ENCODE data around the gene HMGCL. TPM values are rescaled to one million over a fixed set of nuclear protein-coding genes. Genes with fewer than 3 reads are reported as not detected.

The HMGCL gene
- total and polyA plus RNA-seq, 2 of the 13 experiments (the other 11 are each of a cell fraction or from before 2014, with no cell fraction given): 21.3 to 41.4 TPM

GRCh38 chr1:23777979-23778814 is 47.0 kb downstream of the HMGCL start, which contains the start of gene PITHD1 (continued):
- TF ChIP-seq, protein P1, sequence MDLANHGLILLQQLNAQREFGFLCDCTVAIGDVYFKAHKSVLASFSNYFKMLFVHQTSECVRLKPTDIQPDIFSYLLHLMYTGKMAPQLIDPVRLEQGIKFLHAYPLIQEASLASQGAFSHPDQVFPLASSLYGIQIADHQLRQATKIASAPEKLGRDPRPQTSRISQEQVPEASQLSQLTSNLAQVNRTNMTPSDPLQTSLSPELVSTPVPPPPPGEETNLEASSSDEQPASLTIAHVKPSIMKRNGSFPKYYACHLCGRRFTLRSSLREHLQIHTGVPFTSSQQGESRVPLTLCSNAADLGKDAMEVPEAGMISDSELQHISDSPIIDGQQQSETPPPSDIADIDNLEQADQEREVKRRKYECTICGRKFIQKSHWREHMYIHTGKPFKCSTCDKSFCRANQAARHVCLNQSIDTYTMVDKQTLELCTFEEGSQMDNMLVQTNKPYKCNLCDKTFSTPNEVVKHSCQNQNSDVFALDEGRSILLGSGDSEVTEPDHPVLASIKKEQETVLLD (CRISPR knock-in tag; IDR thresholded peaks at IDR 0.05; ENCODE audit: low read depth): 0 out of 2 replicates have a peak, but pooled peaks have one; percentile 58
- TF ChIP-seq DMAP1 (CRISPR knock-in tag; IDR thresholded peaks at IDR 0.05) (peak; percentile 89; the same call in 1 of the 2 replicates), ZNF547 (CRISPR knock-in tag; IDR thresholded peaks at IDR 0.05) (0 out of 2 replicates have a peak, but pooled peaks have one; percentile 54), HNF1B (CRISPR knock-in tag; IDR thresholded peaks at IDR 0.05) (peak; percentile 76; the same call in 1 of the 2 replicates), DZIP1 (CRISPR knock-in tag; IDR thresholded peaks at IDR 0.05) (peak; percentile 73; the same call in 1 of the 2 replicates), ZNF441 (CRISPR knock-in tag; IDR thresholded peaks at IDR 0.05; ENCODE audit: borderline replicate concordance) (peak; percentile 38), ZBTB1 (CRISPR knock-in tag; IDR thresholded peaks at IDR 0.05; ENCODE audit: borderline replicate concordance) (no peak), ZFP36L1 (CRISPR knock-in tag; IDR thresholded peaks at IDR 0.05) (peak; percentile 79), GZF1 (CRISPR knock-in tag; IDR thresholded peaks at IDR 0.05) (no peak), MAX (IDR thresholded peaks at IDR 0.05) (peak; percentile 80), ZNF766 (CRISPR knock-in tag; IDR thresholded peaks at IDR 0.05; ENCODE audit: borderline replicate concordance) (peak; percentile 2; the same call in 1 of the 2 replicates), ZNF234 (CRISPR knock-in tag; conservative IDR thresholded peaks at IDR 0.05) (no peak), RNF219 (CRISPR knock-in tag; IDR thresholded peaks at IDR 0.05) (0 out of 2 replicates have a peak, but pooled peaks have one; percentile 49), TRIM24 (CRISPR knock-in tag; IDR thresholded peaks at IDR 0.05) (no peak), MXD1 (CRISPR knock-in tag; IDR thresholded peaks at IDR 0.05) (peak; percentile 69), NR2F1 (CRISPR knock-in tag; IDR thresholded peaks at IDR 0.05) (no peak), ZKSCAN5 (CRISPR knock-in tag; IDR thresholded peaks at IDR 0.05) (no peak), KLF11 (CRISPR knock-in tag; IDR thresholded peaks at IDR 0.05) (no peak), ZBTB7B (CRISPR knock-in tag; IDR thresholded peaks at IDR 0.05) (peak; percentile 37; the same call in 1 of the 2 replicates), ZNF225 (CRISPR knock-in tag; IDR thresholded peaks at IDR 0.05) (no peak)
